HepG2 (cell line): Measurements from ENCODE around the gene SPATA13. TPM values are rescaled to one million over a fixed set of nuclear protein-coding genes. Genes with fewer than 3 reads are reported as not detected.

Experiments used
- BORCS8-MEF2B ChIP-seq: sonication (generic); formaldehyde crosslinking; IDR thresholded peaks from 2 replicates; pipeline ENCODE4 v1.8.0; 2022; ENCODE audit warnings: mild to moderate bottlenecking, missing genetic modification reagents
- CREB1 ChIP-seq, 2 experiments: fragments of 450-650 bp in 1 of 2; IDR thresholded peaks; 2 replicates each; pipeline ENCODE4 v1.6.1; 2016 to 2017; ENCODE audit warnings: control low read depth in 1 of 2, mild to moderate bottlenecking in 1 of 2, missing compliant biosample characterization in 1 of 2, missing genetic modification characterization in 1 of 2
- FOSL2 ChIP-seq: sonication (generic); formaldehyde crosslinking; IDR thresholded peaks from 2 replicates; pipeline ENCODE4 v1.4.0; 2020; ENCODE audit warnings: missing genetic modification reagents
- MEF2D ChIP-seq: sonication (generic); formaldehyde crosslinking; IDR thresholded peaks from 2 replicates; pipeline ENCODE4 v1.5.1; 2020; ENCODE audit warnings: mild to moderate bottlenecking, missing genetic modification reagents
- MEIS2 ChIP-seq: sonication (generic); formaldehyde crosslinking; IDR thresholded peaks from 2 replicates; pipeline ENCODE4 v1.9.0; 2021; ENCODE audit warnings: mild to moderate bottlenecking, missing genetic modification reagents
- NR2F1 ChIP-seq, 2 experiments: fragments of 450-650 bp in 1 of 2; formaldehyde crosslinking in 1 of 2; IDR thresholded peaks; 2 replicates each; pipeline versions ENCODE4 v1.5.0 to v1.6.1; 2016 to 2020; ENCODE audit warnings: mild to moderate bottlenecking in 1 of 2, missing compliant biosample characterization in 1 of 2, missing genetic modification reagents in 1 of 2, moderate library complexity in 1 of 2
- PHF20 ChIP-seq: sonication (generic); formaldehyde crosslinking; IDR thresholded peaks from 2 replicates; pipeline ENCODE4 v1.5.0; 2020; ENCODE audit warnings: mild to moderate bottlenecking, missing genetic modification reagents
- SAP130 ChIP-seq: IDR thresholded peaks from 2 replicates; pipeline ENCODE4 v1.6.1; 2016; ENCODE audit warnings: low read depth
- TRIM24 ChIP-seq: sonication (generic); formaldehyde crosslinking; IDR thresholded peaks from 2 replicates; pipeline ENCODE4 v1.8.0; 2022; ENCODE audit warnings: mild to moderate bottlenecking, missing genetic modification reagents
- ZBTB21 ChIP-seq: sonication (generic); formaldehyde crosslinking; IDR thresholded peaks from 2 replicates; pipeline ENCODE4 v1.4.0; 2020; ENCODE audit warnings: missing genetic modification reagents
- ZBTB38 ChIP-seq: sonication (generic); formaldehyde crosslinking; IDR thresholded peaks from 2 replicates; pipeline ENCODE4 v1.5.1; 2020; ENCODE audit warnings: mild to moderate bottlenecking, missing genetic modification reagents
- polyA plus RNA-seq, 8 experiments: library from polyadenylated mRNA; depleted of rRNA in 3 of 8; stranded (reverse) in 7 of 8; unstranded in 1 of 8; fragments of >200 nt; fragmentation: Illumina TruSeq in 4 of 8; extraction: Trizol in 4 of 8; gene quantifications; 2 replicates each; pipeline versions ENCODE4 v1.2.1 to v1.2.3, GENCODE V29; 2011 to 2016; ENCODE audit warnings: low read depth in 4 of 8, missing spikeins in 1 of 8, mixed read lengths in 1 of 8; ENCODE audit not compliant: insufficient read depth in 1 of 8
- total RNA-seq, 5 experiments: library from RNA; depleted of rRNA; stranded (reverse); fragments of >200 nt; fragmentation: Illumina TruSeq; extraction: Trizol; gene quantifications; 2 replicates each; pipeline ENCODE4 v1.2.3, GENCODE V29; 2016; ENCODE audit warnings: low read depth in 1 of 5
- TF ChIP-seq, protein P1 (sequence below): IDR thresholded peaks from 2 replicates; pipeline ENCODE4 v1.6.1; 2016; ENCODE audit warnings: missing genetic modification reagents, missing compliant biosample characterization
- TF ChIP-seq, protein P2 (sequence below): sonication (generic); formaldehyde crosslinking; IDR thresholded peaks from 2 replicates; pipeline ENCODE4 v1.5.0; 2020; ENCODE audit warnings: mild to moderate bottlenecking, missing genetic modification reagents
- TF ChIP-seq, protein P3 (sequence below), 2 experiments: fragments of 450-650 bp in 1 of 2; sonication (generic) in 1 of 2; formaldehyde crosslinking; IDR thresholded peaks; 2 replicates each; pipeline versions ENCODE4 v1.5.0 to v1.8.0; 2020 to 2022; ENCODE audit warnings: mild to moderate bottlenecking in 1 of 2, missing genetic modification reagents in 1 of 2
- TF ChIP-seq, protein P4 (sequence below): sonication (generic); formaldehyde crosslinking; IDR thresholded peaks from 2 replicates; pipeline ENCODE4 v1.5.0; 2020; ENCODE audit warnings: mild to moderate bottlenecking, missing genetic modification reagents, borderline replicate concordance

Gene SPATA13
- total and polyA plus RNA-seq, 2 of the 13 experiments (the other 11 are each of a cell fraction or from before 2014, with no cell fraction given), result 11.3 to 14.2 TPM

DNA sequence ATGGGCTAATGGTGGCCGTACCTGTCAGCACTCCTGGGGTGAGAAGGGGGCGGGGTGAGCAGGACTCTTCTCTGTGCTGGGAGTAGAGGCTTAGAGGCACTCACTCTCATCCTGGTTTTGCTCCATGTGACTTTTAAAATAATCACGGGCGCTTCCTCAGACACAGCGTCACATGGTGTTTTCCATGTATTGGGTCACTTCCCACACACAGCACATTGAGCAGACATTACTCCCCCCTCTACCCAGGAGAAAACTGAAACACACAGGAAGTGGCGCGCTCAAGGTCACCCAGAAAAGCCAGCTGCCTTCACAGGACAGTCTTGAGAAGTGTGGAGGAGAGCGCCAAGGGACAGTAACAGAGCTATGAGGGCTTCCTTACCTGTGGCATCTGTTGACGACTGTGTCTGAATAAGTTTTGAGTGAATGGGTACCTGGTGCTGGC is 23.2 kb downstream of the SPATA13 start (continued):
- TF ChIP-seq, protein P1, sequence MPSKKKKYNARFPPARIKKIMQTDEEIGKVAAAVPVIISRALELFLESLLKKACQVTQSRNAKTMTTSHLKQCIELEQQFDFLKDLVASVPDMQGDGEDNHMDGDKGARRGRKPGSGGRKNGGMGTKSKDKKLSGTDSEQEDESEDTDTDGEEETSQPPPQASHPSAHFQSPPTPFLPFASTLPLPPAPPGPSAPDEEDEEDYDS (CRISPR knock-in tag), result peak; percentile 49; the same call in 1 of the 2 replicates
- TF ChIP-seq ZBTB38 (CRISPR knock-in tag) (peak; percentile 71), MEF2D (CRISPR knock-in tag) (0 out of 2 replicates have a peak, but pooled peaks have one; percentile 17), SAP130 (CRISPR knock-in tag) (peak; percentile 83), BORCS8-MEF2B (CRISPR knock-in tag) (no peak), ZBTB21 (CRISPR knock-in tag) (peak; percentile 86), NR2F1 (CRISPR knock-in tag; IDR thresholded peaks at IDR 0.05) (no peak), CREB1 (IDR thresholded peaks at IDR 0.05) (peak; percentile 40; the same call in 1 of the 2 replicates), CREB1 (CRISPR knock-in tag; IDR thresholded peaks at IDR 0.05) (peak; percentile 20), PHF20 (CRISPR knock-in tag) (no peak; the same call in 1 of the 2 replicates), FOSL2 (CRISPR knock-in tag) (peak; percentile 42), TRIM24 (CRISPR knock-in tag) (no peak), MEIS2 (CRISPR knock-in tag) (0 out of 2 replicates have a peak, but pooled peaks have one; percentile 30)
- TF ChIP-seq, protein P2, sequence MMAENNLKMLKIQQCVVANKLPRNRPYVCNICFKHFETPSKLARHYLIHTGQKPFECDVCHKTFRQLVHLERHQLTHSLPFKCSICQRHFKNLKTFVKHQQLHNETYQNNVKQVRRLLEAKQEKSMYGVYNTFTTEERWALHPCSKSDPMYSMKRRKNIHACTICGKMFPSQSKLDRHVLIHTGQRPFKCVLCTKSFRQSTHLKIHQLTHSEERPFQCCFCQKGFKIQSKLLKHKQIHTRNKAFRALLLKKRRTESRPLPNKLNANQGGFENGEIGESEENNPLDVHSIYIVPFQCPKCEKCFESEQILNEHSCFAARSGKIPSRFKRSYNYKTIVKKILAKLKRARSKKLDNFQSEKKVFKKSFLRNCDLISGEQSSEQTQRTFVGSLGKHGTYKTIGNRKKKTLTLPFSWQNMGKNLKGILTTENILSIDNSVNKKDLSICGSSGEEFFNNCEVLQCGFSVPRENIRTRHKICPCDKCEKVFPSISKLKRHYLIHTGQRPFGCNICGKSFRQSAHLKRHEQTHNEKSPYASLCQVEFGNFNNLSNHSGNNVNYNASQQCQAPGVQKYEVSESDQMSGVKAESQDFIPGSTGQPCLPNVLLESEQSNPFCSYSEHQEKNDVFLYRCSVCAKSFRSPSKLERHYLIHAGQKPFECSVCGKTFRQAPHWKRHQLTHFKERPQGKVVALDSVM (CRISPR knock-in tag), result peak; percentile 28
- TF ChIP-seq, protein P3, sequence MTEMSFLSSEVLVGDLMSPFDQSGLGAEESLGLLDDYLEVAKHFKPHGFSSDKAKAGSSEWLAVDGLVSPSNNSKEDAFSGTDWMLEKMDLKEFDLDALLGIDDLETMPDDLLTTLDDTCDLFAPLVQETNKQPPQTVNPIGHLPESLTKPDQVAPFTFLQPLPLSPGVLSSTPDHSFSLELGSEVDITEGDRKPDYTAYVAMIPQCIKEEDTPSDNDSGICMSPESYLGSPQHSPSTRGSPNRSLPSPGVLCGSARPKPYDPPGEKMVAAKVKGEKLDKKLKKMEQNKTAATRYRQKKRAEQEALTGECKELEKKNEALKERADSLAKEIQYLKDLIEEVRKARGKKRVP (CRISPR knock-in tag; IDR thresholded peaks at IDR 0.05), result peak in 1 of 2 experiments; percentile 37; a peak in 1 of 4 replicates
- TF ChIP-seq, protein P4, sequence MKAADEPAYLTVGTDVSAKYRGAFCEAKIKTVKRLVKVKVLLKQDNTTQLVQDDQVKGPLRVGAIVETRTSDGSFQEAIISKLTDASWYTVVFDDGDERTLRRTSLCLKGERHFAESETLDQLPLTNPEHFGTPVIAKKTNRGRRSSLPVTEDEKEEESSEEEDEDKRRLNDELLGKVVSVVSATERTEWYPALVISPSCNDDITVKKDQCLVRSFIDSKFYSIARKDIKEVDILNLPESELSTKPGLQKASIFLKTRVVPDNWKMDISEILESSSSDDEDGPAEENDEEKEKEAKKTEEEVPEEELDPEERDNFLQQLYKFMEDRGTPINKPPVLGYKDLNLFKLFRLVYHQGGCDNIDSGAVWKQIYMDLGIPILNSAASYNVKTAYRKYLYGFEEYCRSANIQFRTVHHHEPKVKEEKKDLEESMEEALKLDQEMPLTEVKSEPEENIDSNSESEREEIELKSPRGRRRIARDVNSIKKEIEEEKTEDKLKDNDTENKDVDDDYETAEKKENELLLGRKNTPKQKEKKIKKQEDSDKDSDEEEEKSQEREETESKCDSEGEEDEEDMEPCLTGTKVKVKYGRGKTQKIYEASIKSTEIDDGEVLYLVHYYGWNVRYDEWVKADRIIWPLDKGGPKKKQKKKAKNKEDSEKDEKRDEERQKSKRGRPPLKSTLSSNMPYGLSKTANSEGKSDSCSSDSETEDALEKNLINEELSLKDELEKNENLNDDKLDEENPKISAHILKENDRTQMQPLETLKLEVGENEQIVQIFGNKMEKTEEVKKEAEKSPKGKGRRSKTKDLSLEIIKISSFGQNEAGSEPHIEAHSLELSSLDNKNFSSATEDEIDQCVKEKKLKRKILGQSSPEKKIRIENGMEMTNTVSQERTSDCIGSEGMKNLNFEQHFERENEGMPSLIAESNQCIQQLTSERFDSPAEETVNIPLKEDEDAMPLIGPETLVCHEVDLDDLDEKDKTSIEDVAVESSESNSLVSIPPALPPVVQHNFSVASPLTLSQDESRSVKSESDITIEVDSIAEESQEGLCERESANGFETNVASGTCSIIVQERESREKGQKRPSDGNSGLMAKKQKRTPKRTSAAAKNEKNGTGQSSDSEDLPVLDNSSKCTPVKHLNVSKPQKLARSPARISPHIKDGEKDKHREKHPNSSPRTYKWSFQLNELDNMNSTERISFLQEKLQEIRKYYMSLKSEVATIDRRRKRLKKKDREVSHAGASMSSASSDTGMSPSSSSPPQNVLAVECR, result peak; percentile 42; the same call in 1 of the 2 replicates
